ENCODE data around the gene COA8.

Gene COA8

DNA sequence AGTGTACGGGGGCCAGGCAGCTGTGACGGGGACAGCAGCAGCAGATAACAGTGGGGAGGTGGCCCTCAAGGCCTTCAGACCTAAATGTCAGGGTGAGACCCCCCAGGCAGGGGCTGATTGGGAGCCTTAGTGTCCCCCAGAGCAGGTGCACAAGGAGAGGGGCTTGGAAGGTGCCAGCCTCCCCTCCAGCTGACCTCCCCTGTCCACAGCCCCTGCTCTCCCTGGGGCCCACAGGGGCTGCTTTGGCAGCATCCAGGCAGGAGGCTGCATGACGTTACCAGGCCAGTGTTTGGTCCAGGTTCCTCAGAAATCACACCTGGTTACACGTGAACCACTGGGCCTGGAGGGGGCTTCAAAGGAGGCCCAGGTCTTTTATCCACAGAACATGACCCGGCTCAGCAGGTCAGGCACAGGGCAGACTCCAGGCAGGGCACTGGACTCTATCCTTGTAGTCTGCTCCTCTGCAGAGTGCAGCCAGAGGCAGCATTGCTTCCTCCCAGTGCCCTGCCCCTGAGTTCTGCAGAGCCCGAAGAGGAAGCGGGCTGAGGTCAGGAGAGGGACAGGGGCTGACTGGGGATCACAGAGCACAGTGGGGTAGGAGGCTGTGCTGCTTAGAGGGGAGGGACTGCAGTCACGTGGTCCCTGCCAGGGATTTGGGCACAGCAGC is 36.4 kb upstream of the COA8 start:
- no peak for DNase-seq

DNA sequence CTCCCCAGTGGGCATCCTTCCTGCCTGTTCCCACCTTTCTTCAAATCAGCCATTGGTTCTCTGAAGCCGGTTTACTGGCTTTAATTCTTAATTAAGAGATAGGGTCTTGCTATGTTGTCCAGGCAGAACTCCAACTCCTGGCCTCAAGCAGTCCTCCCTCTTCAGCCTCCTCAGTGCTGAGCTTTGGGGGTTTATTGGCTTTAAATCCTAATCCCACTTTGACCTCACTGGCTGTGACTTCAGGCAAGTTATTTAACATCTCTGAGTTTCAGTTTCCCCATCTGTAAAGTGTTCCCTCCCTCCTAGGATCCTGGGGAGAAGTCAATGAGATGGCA is 35.9 kb upstream of the COA8 start:
- DNase-seq = no peak

DNA sequence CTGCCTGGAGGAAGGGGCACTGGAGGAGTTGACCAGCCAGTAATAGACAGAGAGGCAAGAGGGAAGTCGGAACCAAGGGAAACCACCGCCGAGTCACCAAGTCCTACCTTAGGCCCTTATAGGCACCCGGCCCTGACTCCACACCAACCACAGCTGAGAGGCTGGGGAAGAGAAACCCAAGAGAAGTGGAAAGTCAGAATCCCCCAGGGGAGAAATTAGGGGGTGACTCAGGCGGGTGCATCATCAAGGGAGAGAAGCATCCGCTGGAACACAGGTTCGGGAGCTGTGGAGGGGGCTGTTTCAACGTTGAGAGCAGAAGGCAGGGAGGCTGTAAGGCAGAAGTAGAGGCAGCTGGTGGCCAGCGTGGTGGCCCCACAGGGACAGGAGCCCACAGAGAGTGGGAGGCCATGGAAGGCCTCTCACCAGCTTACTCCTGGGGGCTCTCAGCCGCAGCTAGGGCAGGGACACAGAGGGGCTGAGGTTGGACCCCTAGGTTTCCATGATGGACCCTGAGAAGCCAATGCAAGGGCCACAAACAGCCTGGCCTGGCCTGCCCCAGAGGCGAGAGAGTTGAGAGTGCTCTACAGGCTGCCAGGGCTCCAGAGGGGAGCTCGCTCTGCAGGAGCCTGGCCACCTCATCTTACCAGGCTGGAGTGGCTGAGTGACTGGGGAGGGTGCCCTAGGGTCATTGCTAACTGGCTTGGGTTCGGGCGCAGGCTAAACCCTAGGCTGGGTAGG is 35.2 kb upstream of the COA8 start:
- no peak for DNase-seq

DNA sequence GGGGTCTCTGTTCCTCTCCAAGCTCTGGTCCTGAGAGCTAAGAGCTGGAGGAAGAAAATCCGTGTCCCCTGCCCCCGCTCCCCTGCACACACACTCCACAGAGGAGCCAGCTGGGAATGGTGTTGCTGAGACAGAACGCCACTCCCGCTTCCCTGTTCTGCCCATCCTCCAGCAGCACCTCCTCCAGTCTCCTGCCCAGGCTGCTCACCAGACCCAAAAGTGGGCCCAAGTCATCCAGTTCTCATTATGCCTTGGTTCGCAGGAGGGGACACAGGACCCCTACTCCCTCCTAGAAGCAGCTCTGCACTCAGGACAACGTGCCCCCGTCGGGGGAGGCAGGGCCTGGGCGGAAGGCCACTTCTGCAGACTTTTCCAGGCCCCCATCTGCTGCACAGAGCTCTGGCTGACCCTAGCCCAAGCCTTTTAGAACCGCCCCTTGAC is 34.6 kb upstream of the COA8 start:
- DNase-seq = no peak

DNA sequence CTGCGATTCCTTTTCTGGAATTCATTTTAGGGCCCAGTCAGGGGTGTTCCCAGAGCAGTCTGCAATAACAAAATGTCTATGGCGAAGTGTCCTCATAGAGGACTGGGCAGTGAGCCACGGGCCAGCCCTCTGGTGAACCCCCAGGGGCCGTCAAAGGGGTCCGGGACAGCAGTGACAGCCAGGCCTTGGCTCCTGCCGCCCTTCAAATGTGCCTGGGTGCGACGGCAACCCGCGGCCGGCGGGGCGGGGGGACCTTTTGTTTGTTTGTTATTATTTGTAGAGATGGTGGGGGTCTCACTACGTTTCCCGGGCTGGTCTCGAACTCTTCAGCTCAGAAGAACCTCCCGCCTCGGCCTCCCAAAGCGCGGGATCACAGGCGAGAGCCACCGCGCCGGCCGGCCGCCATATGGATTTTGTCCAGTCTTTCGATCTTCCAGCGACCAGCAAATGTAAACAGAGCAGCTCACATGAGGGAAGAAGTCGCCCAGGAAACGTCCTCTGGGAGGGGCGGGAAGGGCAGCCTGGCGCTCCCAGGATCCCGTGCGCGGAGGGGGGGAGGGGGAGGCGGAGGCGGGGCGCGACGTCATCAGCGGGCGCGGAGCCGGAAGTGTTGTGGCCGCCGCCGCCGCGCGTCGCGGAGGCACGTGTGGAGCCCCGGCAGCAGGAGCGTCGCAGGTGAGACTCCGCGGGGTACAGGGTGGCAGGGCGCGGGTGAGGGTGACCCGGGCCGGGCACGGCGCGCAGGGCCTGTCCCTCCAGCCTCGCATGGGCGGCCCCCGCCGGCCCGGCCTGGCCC is 34.0 kb upstream of the COA8 start, which contains the start of gene TRMT61A:
TRMT61A (plus strand) TSS at position 610 of the 796 bp plus-strand sequence. CDS start 783 bp downstream, outside the sequence.
- DNase-seq = peak; percentile 90

DNA sequence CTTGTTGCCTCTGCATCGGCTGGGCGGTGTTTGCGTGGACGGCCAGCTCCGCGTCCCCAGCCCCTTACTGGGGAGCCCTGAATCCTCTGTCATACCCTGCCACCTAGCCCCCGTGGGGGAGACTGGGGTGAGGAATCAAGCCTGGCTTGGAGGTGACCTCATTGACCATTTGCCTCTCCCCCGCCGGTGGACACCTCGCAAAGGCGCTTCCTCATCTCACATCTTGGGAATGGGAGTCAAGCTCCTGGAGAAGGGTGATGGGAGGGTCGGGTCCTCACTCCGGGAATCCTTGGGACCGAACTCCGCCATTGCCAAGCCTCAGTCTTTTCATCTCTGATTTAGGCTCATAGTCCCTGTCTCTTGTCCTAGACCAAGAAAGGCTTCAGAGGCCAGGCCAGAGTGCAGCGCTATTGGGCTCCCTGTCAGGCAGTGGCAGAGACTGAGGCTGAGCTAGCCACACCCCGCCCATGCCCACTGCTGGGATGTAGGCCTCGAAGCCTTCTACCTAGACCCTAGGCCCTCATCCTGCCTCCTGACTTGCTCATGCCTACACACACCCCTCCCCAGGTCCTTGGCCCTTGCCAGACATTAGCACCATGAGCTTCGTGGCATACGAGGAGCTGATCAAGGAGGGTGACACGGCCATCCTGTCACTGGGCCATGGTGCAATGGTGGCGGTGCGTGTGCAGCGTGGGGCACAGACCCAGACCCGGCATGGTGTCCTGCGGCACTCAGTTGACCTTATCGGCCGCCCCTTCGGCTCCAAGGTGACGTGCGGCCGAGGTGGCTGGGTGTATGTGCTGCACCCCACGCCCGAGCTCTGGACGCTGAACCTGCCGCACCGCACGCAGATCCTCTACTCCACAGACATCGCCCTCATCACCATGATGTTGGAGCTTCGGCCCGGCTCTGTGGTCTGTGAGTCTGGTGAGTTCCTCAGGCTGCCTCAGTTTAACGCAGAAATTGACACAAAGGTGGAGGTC is 33.1 kb upstream of the COA8 start:
- no peak for DNase-seq

DNA sequence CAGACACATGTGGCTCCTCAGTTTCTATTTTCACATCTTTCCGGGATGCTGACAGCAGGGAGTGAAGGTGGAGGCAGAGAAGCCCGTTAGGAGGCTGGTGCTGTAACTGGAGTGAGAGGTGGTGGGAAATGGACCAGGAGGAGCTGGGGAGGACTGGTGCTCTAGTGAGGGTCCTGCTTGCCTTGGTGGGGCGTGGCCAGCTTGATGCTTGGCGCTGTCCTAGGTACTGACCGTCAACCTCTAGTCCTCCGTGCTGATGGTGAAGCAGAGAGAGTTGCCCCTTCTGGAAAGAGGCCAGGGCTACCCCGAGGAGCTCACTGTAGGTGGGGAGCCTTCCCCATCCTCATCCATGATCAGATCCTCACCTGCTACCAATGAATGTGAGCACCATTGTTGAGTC is 32.4 kb upstream of the COA8 start:
- no peak for DNase-seq

DNA sequence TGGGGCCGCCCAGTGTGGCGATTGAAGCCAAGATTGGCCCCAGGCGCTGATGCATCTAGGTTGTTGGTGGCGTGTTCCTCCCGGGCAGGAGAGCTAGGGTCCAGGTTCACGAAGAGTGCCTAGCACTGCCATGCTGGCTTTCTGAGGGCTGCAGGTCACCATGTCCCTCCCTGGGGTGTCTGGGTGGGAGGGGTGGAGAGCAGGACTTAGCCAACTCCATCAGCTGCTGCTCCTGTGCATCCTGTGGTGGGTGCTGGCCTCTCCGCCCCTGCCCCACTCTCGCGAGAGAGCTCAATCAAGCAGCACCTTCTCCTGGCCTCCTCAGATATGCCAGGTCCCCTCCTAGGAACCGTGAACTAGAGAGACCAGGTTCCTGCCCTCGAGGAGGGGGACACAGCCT is 31.9 kb upstream of the COA8 start:
- no peak for DNase-seq

DNA sequence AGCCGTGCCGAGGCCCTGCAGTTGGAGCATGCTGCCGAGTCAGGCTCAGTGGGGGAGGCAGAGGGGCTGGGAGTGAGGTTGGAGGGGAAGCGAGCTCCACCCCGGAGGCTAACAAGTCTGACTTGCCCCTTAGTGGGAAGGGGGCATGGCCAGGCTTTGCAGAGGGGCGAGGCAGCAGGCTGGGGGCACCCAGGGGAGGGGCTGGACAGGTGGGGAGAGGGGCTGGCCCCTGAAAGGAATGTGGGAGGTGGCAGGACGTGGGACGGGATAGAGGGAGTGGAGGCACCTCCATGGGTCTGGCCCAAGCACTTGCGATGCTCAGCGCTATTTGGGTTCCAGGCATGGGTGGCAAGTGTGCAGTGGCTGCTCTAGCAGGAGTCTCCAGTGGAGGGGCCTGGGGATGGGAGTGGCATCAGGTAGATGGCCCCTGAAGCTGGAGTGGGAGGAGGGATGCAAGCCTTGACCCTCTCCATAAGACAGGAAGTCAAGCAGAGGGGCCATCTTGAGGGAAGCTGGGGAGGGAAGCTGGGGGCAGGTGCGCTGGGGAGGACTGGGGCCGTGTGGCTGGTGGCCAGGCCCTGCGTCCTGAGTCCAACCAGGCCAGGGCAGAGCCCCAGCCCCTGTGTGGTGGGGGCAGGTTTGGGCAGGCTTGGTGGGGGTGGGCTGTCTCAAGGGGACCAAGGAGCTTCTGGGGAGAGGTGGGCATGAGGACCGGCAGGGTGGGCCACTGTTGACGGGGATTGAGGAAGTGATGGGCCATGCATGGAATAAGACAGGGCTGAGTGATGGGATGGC is 31.1 kb upstream of the COA8 start:
- DNase-seq = no peak

DNA sequence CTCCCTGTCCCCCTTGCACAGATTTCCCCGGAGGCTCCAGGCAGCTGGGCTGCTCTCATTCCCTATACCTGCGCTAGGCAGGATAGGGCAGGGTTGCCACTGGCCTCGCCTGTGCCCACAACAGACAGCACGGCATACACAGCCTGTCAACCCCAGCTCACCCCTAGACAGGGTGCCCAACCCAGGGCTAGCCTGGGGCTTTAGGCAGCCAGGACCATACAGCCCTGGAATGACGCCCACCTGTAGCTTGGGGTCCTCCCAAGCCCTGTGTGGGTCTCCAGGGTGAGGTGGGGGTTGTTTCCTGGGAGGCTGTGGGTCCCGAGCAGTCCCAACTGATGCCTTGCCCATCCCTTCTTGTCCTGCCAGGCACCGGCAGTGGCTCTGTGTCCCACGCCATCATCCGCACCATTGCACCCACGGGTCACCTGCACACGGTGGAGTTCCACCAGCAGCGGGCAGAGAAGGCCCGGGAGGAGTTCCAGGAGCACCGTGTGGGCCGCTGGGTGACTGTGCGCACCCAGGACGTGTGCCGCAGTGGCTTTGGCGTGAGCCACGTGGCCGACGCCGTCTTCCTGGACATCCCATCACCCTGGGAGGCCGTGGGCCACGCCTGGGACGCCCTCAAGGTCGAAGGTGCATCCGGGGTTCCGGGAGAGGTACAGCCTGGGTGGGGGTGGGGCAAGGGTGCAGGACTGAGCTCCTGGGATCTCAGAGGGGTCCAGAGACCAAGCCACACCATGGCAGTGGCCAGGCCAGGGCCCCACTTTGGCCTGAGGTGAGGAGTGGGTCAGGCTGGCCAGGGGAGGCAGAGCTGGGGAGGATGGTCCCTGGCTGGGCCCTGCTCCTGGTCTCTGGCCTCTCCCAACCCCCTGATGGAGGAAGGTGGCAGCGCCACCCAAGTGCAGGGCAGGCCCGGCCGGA is 30.3 kb upstream of the COA8 start:
- no peak for DNase-seq

DNA sequence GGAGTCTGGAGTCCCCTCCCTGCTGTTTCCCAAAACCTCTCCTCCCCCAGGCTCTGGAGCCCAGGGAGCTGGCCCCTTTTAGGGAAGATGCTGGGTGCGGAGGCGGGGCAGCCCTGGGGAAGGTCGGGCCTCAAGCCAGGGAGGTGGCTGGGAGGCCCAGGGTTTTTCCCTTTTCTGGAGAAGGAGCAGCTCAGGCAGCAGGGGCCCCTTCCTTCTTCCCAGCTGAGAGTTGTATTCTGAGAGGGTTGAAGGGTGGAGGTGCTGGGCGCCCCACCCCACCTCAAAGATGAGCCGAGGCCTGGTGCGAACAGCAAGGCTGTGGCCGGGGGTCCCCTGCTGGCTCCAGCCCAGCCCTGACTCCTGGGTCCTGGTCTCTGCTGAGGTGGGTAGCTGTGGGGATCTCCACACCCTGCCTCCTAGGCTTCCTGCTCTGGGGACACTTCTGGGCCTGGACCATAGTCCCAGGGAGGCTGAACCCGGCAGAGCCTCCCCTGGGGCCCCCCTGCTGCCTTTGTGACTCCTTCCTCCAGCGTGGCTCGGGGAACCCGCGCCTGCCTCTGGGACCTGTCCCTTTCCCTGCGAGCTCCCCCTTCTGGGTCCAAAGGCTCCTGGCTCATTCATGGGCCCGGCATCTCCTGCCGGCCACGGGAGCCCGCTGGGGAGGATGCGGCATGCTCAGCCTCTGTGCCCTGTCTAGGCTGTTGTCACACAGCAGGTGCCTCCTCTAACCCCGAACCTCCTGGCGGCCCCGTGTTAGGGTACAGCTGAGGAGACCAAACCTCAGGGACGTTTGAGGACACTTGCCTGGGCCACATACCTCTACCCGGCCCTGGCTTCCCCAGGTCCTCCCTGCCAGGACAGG is 29.4 kb upstream of the COA8 start:
- DNase-seq = no peak

DNA sequence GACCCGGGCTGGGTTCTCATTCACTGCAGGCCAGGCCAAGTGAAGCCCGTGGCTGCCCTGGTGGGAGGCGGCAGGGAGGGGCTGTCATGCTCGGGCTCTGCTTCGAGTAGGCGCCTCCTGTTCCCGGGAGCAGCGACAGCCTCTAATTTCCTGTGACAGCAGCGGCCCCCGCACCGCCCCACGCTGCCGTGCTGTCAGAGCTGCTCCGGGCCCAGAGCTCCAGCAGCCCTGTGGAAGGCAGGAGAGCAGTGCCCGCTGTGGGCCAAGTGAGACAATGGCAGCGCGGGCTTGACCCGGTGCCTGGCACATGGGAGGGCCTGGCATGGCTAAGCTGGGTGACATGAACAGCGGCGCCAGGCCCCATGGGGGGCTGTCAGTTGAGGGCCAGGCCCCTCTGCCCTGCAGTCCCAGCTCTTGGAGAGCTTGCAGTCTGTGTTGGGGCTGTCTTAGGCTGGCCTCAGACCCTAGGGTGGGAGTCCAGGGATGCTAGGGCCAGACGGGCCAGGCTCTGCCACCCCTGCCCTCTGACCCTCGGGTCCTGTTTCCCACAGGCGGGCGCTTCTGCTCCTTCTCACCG is 28.7 kb upstream of the COA8 start:
- no peak for DNase-seq

DNA sequence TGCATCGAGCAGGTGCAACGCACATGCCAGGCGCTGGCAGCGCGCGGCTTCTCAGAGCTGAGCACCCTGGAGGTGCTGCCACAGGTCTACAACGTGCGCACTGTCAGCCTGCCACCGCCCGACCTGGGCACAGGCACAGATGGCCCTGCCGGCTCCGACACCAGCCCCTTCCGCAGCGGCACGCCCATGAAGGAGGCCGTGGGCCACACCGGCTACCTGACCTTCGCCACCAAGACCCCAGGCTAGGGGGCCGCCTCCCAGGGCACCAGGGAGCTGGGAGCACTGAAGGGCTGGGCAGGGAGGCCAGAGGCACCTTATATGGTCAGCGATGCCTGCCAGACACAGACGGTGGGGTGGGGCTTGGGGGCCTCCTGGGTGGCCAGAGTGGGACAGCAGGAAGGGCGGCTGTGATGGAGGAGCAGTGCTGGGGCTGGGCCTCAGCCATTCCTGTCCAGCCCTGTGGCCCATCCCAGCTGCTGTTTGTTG is 28.1 kb upstream of the COA8 start:
- DNase-seq = no peak

DNA sequence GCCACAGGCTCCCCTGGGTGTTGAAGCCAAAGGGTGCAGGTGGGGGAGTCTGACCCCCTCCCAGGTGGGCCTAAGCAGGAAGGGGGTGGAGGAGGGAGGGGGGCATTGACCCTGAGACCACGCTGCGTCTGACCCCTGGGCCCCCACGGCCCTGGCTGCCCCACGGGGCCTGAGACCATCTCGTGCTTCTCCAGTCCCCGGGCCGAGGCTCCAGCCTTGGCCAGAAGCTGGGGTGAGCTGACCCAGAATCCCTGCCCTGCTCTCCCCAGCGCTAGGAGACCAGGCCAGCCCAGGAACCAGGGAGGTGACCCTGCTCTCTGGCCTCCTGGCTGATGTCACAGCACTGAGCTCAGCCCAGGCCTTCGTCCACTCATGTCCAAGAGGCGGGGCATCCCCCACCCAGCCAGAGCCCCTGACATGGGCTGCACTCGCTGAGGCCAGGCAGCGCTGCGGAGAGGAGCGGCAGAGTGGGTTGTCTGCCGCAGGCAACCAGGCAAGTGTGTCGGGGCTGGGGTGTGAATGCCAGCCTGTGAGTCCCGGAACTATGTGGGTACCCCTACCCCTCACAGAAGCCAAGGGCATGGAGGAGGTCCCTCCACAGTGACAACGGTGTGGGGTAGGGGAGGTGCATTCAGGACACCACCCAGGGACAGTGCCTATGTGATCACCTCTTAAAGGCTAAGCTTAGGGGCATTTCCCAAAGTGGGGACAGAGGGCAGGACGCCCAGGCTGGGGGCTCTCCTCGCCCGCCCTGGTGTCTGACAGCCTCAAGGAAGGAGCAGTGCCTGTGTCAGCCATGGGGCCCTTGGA is 27.5 kb upstream of the COA8 start:
- DNase-seq = no peak

DNA sequence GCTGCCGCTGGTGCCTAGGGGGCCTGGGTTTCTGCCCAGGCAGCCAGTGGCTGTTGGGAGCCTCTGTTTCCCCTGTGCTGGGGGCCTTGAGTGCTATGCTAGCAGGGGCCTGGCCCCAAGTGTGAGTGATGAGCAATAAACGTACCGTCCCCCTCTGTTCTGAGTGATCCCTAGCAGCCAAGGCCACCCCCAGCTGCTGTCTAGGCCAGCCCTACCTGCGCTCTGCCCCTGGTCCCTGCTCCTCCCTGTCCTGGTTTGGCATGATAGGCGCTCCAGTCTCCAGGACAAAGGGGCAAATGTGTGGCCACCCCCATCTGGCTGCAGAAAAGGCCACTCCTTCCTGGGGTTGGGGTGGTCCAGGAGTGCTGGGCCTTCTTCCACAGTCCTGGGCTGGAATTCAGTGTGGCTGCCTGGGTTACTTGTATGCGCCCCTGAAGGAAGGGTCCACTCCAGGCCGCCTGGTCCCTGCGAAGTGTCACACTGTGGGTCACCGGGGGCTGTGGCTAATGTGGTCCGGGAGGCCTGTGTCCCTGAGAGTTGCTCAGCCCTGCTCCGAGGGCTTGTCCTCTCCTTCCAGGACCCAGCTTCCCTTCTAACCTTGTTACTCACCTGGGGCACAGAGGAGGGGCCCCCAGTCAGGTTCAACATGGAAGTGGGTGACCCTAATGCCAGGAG is 26.7 kb upstream of the COA8 start:
- no peak for DNase-seq

DNA sequence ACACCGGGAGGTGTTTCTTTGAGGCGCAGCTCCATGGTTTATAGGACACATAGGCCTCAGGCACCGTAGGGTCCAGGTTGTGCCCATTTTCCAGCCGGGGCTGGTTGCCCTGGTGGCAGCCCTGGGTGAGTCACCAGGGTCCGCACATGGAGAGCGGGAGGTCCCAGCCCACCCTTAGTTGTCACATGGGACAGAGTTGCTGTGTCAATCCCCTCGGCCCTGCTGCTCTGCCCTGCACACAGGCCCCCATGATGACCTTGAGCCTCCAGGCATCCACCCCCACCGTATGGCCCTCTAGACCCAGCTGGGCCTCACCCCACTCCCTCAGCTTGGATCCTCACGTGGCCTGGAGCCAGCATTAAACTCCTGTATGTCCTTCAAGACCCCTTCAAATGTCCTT is 26.1 kb upstream of the COA8 start:
- DNase-seq = no peak

DNA sequence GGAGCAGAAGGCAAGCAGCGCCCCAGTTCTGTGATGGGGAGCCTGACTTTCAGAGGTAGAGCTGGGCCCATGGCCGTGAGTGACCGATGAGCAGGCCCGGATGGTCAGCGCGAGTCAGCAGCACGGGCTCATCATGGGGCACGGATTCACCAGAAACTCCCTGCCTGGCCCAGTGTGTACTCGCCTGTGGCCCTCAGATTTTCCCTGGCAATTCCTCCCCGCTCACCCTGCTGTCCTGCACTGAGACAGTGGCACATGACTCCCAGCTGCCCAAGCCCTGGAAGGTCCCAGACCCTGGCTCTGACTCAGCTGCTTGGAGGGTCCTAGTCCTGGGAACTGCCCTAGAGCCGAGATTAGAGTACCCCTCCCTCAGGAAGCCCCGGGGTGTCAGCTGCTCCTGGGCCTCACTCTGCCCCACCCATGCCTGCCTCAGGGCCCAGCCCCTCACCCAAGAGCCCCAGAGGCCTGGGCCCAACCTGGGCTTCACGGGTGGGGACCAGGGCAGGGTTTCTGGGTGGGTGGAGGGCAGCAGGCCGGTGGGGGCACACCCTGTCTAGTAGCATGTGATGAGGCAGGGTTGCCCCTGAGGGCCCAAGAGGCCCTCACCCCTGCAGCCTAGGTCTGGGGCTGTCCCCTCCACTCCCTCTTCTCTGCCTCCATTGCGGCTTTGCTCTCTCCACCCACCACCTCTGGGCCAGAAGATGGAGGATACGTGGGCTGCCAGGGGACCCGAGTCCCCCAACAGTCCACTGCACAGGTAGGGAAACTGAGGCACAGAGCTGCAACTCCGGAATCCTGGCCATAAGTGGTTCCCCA is 25.4 kb upstream of the COA8 start:
- no peak for DNase-seq
